ENCODE results near the gene UTP4.
"Not testable (repeated sequence)": the region's sequence is repeated elsewhere in the genome, so short reads cannot be mapped to it uniquely, and the experiment has no call there.

The UTP4 gene

DNA sequence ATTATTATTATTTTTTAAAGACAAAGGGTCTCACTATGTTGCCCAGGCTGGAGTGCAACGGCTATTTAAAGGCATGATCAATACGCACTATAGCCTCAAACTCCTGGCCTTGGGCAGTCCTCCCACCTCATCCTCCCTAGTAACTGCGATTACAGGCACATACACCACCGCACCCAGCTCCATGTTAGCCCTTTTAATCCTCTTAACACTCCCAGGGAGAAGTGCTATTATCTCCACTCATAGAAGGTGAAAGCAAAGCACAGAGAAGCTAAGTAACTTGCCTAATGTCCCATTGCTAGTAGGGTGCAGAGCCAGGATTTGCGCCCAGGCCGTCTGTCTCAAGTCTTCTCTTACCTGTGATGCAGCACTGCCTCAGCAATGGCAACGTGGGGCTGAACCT is 22.0 kb upstream of the UTP4 start:
- no peak for DNase-seq (ENCODE audit: low read depth, low spot score)

DNA sequence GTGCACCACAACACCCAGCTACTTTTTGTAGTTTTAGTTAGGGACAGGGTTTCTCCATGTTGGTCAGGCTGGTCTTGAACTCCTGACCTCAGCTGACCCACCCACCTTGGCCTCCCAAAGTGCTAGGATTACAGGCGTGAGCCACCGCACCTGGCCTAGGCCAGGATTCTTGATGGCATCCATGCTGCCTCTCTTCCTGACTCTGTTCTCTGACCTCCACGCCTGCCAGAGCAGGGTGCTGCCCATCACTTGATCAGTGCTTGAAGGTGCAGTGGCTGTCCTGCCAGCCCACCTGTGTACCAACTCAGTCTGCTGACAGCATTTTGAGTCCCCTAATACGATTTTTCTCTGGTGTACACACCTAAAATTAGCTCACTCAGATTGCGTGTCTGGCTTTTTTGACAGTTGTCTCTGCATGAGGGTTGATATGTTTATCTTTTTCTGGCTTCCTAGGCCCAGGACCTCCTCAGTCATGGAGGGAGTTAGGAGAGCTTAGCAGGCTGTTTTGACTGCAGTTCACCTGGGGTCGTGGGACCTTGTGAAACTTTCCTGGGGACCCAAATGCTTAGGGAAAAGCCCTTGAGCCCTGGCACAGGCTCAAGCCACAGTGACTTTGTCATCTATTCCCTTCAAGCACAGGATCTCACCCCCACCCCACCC is 21.1 kb upstream of the UTP4 start:
- DNase-seq (ENCODE audit: low read depth, low spot score) = no peak

DNA sequence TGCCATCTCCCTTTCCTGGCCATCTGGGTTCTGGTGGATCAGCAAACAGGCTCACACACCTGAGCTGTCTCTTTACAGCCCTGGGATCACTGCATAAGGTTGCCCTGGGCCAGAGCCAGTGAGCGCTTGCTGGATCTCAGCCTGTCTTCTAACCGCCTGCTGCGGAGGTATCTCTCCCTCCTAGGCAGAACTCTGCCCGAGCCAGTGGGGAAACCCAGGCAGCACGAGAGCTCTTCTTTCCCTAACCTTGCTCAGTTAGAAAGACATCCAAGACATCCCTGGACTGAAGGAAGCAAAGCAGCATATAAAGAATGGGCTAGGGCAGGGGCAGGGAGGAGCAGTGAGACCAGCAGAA is 20.6 kb upstream of the UTP4 start:
- DNase-seq (ENCODE audit: low read depth, low spot score) = no peak

DNA sequence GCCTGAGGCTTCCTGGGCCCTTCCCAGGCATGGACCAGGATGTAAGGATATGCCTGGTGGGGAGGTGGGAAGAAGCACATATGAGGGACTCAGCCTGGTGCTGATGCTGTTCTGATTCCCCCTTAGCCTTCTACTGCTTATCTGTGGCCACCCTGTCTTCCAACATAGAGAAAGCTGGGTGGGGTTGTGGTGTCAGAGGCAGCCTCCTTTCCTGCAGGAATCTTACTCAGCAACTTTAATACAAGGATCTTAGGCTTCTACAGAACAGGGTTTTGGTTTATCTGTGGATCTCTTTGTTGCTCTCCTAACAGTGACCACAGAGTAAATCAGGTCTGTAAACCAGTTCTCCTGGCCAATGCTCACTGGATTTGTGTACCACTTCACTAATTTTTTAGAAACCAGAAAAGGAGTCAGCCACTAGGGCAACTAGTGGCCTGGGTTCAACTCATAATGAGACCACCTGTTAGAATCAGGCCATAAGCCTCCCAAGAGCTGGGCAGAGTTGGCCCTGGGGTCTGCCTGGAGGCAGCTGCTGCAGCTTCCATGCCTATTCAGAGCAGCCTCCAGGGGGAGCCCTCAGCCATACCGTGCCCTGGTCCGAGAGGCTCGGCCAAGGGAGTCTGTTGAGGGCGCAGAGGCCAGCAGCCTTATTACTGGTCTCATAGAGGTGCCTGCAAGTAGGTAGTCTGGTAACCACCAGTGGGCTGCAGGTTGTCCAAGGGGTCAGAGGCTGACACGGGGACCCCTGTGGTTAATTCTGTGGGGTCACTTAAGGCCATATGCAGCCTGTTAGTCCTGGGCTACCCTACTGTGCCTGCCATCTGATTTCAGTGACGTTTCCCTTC is 19.9 kb upstream of the UTP4 start:
- no peak for DNase-seq (ENCODE audit: low read depth, low spot score)

DNA sequence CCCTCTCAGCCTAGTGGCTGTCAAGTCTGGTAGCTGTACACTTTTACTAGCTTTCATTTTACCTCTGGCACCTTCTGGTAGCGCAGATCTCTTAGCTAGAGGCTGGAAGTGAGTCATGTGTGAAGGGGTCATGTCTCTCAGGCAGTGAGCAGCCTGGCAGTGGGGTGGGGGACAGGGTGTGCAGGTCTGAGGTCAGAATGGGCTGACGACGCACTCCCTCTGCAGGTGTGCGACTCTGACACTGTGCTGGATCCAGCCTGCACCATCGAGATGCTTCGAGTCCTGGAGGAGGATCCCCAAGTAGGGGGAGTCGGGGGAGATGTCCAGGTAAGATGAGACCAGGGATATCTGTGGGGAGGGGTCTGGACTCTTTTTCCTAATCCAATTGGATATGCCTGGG is 19.2 kb upstream of the UTP4 start:
- DNase-seq (ENCODE audit: low read depth, low spot score) = no peak

DNA sequence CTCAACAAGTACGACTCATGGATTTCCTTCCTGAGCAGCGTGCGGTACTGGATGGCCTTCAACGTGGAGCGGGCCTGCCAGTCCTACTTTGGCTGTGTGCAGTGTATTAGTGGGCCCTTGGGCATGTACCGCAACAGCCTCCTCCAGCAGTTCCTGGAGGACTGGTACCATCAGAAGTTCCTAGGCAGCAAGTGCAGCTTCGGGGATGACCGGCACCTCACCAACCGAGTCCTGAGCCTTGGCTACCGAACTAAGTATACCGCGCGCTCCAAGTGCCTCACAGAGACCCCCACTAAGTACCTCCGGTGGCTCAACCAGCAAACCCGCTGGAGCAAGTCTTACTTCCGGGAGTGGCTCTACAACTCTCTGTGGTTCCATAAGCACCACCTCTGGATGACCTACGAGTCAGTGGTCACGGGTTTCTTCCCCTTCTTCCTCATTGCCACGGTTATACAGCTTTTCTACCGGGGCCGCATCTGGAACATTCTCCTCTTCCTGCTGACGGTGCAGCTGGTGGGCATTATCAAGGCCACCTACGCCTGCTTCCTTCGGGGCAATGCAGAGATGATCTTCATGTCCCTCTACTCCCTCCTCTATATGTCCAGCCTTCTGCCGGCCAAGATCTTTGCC is 18.0 kb upstream of the UTP4 start:
- DNase-seq (ENCODE audit: low read depth, low spot score) = no peak

DNA sequence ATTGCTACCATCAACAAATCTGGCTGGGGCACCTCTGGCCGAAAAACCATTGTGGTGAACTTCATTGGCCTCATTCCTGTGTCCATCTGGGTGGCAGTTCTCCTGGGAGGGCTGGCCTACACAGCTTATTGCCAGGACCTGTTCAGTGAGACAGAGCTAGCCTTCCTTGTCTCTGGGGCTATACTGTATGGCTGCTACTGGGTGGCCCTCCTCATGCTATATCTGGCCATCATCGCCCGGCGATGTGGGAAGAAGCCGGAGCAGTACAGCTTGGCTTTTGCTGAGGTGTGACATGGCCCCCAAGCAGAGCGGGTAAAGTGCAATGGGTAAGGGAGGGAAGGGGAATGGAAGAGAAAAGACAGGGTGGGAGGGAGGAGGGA is 17.5 kb upstream of the UTP4 start:
- DNase-seq (ENCODE audit: low read depth, low spot score) = no peak

DNA sequence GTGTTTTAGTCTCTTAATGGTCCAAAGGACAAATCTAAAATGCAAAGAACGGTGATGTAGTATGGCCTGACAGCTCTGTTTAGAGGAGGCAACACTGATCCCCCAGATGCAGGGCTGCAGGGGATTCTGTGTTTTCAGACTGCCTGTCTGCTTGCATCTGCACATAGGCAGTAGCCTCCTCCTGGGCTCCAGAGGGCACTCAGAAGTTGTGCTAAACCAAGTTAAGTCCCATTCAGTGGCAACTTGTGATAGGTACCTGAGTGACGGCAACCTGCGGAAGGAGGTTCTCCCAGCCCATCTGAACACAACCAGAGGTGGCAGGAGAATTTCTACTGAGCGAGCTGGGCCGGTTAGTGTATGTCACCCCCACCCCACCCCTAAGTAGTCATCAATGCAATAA is 17.1 kb upstream of the UTP4 start:
- DNase-seq (ENCODE audit: low read depth, low spot score) = no peak

DNA sequence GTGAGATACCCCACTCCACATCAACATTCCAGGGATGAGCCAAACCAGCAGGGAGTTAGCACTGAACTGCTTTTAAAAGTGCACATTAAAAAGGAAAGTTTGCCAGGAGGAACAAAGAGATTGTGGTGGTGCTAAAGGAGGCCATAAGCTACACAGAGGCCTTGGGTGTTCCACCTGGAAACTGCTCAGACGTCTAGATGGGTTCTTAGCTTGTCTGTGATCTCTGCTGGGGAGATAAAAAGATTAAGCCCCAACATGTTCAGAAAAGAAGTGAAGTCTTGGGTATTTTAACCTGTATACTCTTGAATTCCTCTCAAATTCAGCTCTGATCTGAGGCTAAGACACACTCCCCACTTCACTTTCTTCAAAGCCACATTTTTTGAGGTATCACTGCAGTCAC is 16.6 kb upstream of the UTP4 start:
- DNase-seq (ENCODE audit: low read depth, low spot score) = no peak

DNA sequence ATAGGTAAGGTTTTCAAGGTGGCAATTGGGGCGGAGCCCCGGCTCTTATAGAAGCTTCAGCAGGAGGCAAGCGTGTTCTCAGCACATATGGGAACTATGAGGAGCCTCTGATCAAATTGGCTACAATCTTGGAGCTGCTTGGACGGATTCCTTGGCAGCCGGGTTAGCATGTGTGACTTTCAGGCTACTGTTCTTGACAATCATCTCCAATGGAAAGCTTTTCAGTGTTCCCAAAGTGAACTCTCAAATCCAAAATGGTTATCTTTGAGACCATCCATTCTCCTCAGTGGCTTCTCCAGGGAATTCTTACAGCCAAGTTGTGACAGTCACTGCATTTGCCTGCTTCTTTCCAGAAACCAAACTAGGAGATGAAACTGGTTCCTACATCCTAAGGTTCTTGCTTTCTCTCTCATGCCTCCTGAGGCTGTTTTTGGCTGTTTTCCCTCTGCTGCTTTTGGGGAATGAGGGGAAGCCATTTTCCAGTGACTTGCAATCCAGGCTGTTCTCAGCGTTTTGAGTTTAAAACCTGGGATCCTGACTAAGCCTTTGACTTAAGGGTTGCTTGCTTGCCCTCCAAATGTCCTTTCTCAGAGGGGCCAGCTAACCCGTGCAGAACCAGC is 16.1 kb upstream of the UTP4 start:
- no peak for DNase-seq (ENCODE audit: low read depth, low spot score)

DNA sequence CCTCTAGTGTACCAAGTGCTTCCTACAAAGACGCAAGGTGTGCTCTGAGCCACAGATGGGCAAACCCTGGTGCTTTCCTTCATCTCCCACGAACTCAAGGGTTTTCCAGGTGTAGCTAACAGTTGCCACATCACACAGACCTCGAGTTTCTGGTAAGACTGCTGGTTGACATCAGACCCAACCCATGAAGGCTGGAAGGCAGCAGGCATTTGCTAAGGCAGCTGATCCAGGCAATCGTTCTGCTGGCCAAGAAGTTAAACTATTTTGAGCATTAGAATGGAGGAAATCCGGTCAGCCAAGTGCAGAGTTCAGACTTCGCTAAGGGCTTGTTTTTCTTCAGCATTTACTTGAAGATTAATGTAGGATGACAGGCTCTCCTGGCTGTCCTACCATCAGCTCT is 15.5 kb upstream of the UTP4 start:
- no peak for DNase-seq (ENCODE audit: low read depth, low spot score)

DNA sequence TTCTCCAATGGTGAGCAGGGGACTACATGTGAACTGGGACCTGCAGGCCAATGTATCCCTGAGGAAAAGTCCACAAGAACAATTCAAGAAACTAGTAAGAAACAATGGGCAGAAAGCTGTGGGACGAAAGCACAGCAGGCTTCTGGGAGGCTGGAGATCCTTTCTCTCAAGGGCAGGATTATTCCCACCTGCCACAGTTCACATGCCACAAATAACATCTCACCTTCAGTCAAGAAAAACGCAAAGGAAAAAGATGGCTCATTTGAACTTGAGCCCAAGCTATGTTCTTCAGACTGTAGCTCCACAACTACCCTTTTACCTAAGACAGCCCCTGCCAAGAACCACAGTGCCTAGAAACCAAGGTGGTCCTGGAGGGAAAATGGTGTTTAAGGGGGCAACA is 14.0 kb upstream of the UTP4 start:
- DNase-seq (ENCODE audit: low read depth, low spot score) = no peak

DNA sequence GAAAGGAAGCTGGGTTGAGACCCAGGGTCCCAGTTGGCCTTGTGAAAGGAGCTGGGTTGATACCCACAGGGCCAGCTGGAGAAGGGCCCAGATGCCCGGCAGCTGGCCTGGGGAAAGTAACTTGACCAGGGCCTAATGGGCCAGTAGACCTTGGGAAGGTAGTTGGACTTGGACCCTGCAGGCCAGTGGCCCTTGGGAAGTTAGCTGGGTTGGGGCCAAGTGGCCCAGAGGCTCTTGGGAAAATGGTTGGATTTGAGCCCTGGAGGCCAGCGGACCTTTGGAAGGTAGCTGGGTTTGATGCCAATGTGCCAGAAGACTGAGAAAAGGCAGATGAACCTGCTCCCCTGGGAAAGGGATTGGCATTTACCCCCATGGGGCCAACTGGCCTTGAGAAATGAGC is 13.5 kb upstream of the UTP4 start:
- no peak for DNase-seq (ENCODE audit: low read depth, low spot score)

DNA sequence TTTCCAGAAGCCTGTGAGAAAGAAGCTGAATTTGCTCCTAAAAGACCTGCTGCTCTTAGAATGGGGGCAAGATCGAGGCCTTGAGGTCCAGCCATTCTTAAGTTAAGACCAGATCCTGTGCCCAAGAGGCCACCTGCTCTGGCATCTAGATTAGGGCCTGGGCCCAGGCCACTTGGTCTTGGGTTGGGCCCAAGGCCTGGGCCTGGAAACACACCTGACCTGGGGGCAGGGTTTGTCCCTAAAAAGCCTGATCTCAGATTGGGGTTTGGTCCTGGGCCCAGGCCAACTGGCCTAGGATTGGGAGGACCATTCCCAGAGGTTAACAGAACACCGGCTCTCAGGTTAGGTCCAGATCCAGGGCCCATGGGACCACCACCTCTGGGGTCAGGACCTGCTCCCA is 12.9 kb upstream of the UTP4 start:
- no peak for DNase-seq (ENCODE audit: low read depth, low spot score)

DNA sequence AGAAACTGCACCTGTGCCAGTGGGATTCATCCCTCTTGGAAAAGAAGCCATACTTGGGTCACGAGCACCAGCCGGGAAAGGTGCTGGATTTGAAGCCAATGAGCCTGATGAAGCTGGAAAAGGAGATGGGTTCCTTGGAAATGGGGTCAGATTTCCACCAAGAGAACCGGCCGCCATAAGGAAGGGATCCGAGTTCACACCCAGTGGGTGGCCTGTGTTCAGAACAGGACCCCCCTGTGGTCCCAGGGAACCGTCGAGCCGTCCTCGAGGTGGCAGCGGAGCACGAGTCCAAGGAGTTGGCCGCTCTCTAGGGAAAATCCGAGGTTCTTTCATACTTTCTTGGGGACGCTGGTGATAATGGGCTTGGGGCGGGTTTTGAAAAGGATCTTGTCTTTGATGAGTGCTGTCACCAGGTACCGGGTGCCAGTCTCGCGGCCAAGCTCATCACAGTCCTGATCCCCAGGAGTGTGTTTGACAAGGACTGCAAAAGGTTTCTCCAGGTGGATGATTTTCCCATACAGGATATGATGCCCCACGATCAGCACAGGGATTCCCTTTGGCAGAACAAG is 12.3 kb upstream of the UTP4 start:
- DNase-seq (ENCODE audit: low read depth, low spot score) = no peak

DNA sequence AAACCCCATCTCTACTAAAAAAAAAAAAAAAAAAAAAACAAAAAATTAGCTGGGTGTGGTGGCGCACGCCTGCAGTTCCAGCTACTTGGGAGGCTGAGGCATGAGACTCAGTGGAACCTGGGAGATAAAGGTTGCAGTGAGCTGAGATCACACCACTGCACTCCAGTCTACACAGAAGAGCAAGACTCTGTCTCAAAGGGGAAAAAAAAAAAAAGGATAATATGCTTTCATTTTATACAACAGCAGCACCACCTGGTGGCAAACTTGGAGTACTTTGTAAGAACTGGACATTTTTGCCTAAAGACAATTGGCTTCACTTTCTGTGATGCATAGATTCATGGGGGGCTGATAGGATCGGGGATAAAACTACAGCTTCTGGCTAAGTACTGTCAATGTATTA is 8.5 kb upstream of the UTP4 start:
- DNase-seq (ENCODE audit: low read depth, low spot score) = no peak

DNA sequence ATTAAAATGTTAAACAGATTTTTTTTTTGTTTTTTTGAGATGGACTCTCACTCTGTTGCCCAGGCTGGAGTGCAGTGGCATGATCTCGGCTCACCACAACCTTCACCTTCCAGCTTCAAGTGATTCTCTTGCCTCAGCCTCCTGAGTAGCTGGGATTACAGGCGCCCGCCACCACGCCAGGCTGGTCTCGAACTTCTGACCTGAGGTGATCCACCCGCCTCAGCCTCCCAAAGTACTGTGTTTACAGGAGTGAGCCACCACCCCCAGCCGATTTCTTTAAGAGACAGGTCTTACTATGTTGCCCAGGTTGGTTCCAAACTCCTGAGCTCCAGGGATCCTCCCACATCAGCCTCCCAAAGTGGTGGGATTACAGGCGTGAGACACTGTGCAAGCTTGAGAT is 8.0 kb upstream of the UTP4 start:
- DNase-seq (ENCODE audit: low read depth, low spot score) = not testable (repeated sequence)

DNA sequence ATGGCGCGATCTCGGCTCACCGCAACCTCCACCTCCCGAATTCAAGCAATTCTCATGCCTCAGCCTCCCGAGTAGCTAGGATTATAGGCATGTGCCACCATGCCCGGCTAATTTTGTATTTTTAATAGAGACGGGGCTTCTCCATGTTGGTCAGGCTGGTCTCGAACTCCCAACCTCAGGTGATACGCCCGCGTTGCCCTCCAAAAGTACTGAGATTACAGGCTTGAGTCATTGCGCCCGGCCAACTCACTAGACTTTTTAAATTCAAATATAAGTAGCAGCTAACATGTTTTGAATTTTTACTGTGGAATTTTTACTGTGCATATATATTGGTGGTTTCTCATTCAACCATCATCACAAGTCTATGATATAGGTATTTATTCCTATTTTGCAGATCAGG is 7.5 kb upstream of the UTP4 start:
- DNase-seq (ENCODE audit: low read depth, low spot score) = not testable (repeated sequence)

DNA sequence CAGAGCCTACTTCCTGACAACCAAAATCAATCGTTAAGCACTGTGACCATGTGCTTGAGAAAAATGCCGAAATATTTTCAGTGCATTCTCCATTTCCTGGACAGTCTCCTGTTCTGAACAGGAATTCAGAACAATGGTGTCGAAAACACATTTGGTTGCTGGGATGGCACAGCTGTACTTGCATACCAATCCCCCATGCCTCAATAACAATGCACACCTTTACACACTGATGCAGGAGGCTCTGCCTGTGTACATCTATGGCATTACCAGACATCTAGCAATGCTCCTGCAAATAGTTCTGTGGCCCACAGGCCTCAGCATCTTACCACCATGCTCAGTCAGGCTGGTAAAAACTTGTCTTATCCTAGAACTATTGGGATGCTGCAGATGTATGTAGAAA is 6.2 kb upstream of the UTP4 start:
- DNase-seq (ENCODE audit: low read depth, low spot score) = no peak

DNA sequence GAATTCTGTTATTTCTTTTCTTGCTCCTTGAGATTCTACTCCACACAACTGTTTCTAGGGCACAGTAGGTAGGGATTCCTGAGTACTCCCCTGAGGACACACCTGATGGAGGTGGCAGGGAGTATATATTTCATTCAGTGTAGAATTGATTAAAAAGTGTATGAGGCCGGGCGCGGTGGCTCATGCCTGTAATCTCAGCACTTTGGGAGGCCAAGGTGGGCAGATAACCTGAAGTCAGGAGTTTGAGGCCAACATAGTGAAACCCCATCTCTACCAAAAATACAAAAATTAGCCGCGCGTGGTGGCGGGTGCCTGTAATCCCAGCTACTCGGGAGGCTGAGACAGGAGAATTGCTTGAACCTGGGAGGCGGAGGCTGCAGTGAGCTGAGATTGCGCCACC is 5.6 kb upstream of the UTP4 start:
- not testable (repeated sequence) for DNase-seq (ENCODE audit: low read depth, low spot score)

DNA sequence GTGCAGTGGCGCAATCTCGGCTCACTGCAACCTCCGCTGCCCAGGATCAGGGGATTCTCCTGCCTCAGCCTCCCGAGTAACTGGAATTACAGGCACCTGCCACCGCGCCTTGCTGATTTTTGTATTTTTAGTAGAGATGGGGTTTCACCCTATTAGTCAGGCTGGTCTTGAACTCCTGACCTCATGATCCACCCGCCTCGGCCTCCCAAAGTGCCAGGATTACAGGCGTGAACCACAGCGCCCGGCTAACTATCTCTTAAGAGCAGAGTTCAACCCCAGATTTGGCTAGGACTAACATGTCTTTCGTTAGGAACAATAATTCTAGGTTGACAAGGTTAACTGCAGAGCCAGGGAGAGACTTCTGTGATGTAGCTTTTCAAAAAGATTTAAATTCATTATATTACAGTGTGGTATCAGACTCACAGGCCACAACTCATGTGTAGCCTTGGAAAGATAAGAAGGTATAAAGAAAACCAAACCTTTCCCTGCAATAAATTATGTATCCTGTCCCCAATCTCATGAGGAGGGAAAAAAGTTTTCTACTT is 4.4 kb upstream of the UTP4 start:
- no peak for DNase-seq (ENCODE audit: low read depth, low spot score)

DNA sequence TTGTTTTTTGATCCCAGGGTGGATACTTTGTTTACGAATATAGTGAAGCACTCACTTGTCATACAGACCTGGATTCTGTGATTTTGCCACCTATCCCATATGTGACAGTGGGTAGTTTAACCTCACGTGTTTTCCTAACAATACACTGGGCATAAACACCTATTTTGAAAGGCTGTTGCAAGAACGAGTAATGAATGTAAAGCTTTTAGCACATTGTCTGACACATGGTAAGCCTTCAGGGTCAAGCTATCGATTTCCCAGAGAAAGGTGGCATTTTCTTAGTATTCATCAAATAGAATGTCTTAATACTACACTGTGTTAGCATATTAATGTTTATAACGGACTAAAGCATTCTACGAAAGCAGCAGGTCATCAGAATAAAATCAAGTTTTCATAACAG is 2.0 kb upstream of the UTP4 start:
- no peak for DNase-seq (ENCODE audit: low read depth, low spot score)
